Suprapubic skin (tissue), 4 donors: ENCODE data around the gene MYO7A. TPM values are rescaled to one million over a fixed set of nuclear protein-coding genes. Genes with fewer than 3 reads are reported as not detected.

Experiments
- DNase-seq, 2 donors: peaks; one replicate each; pipeline ENCODE4 v3.0.0-alpha.2; 2019; ENCODE audit warnings: low spot score in 2 of 2
- H3K27ac ChIP-seq: fragments of 200-600 bp; sonication (generic); one replicate; pipeline ENCODE4 v1.5.1; 2019
- H3K27me3 ChIP-seq: fragments of 200-600 bp; sonication (generic); one replicate; pipeline ENCODE4 v1.5.1; 2019
- H3K36me3 ChIP-seq: fragments of 200-600 bp; sonication (generic); one replicate; pipeline ENCODE4 v1.5.1; 2019
- H3K4me1 ChIP-seq: fragments of 200-600 bp; sonication (generic); one replicate; pipeline ENCODE4 v1.5.1; 2019
- H3K4me3 ChIP-seq: fragments of 200-600 bp; sonication (generic); one replicate; pipeline ENCODE4 v1.5.1; 2019; ENCODE audit warnings: mild to moderate bottlenecking
- H3K9me3 ChIP-seq: fragments of 200-600 bp; sonication (generic); one replicate; pipeline ENCODE4 v1.5.1; 2019
- CTCF ChIP-seq, 2 donors: fragments of 200-600 bp in 1 of 2; fragments of 450-650 bp in 1 of 2; sonication (generic) in 1 of 2; IDR thresholded peaks; one replicate each; pipeline ENCODE4 v1.5.1; 2016 to 2019; ENCODE audit warnings: antibody characterized with exemption in 2 of 2, mild to moderate bottlenecking in 1 of 2, moderate library complexity in 1 of 2
- EP300 ChIP-seq: sonication (generic); formaldehyde crosslinking; IDR thresholded peaks from one replicate; pipeline ENCODE4 v1.6.1; 2017; ENCODE audit warnings: antibody characterized with exemption
- POLR2A ChIP-seq, 2 donors: fragments of 450-650 bp; IDR thresholded peaks; one replicate each; pipeline ENCODE4 v1.6.1; 2017; ENCODE audit warnings: antibody characterized with exemption in 2 of 2, mild to moderate bottlenecking in 2 of 2, moderate library complexity in 2 of 2
- POLR2AphosphoS5 ChIP-seq, 3 donors: sonication (generic); formaldehyde crosslinking; IDR thresholded peaks; one replicate each; pipeline ENCODE4 v1.6.1; 2017; ENCODE audit warnings: antibody characterized with exemption in 3 of 3
- WGBS: methylation state at CpG from one replicate; pipeline ENCODE4 v1.1.5; 2018; 5-methylcytosine and 5-hydroxymethylcytosine counted together
- total RNA-seq, 4 donors: library from RNA; depleted of rRNA; stranded (reverse); fragments of >200 nt; gene quantifications; one replicate each; pipeline ENCODE4 v1.1.0, GENCODE V29; 2016

The MYO7A gene
- total RNA-seq, 4 donors from 2014 or later = 0.34 to 2.4 (median 2.0) TPM

- WGBS = 88% methylated on average over 21 of the region's 33 CpGs
- Histone ChIP-seq H3K9me3 (no peaks in the 10 kb centered on the region), H3K27me3 (no peaks in the 10 kb centered on the region), H3K36me3 (no peaks in the 10 kb centered on the region), H3K27ac (no peak overlapping the region), H3K4me1 (peaks cover 13% of the 10 kb centered on the region), H3K4me3 (no peak overlapping the region)
- TF ChIP-seq POLR2A (IDR thresholded peaks at IDR 0.05) = no peak
- no peak for TF ChIP-seq POLR2AphosphoS5 (IDR thresholded peaks at IDR 0.05)
- no peak for TF ChIP-seq CTCF (IDR thresholded peaks at IDR 0.05)
- TF ChIP-seq EP300 = no peak
- peak in 1 of 2 donors; percentile 50 for DNase-seq
These were observed 34.8 kb upstream of the MYO7A start for GRCh38 chr11:77093056-77093891.

- no peak overlapping the region for H3K4me3 ChIP-seq
- 78% methylated on average over 3 of the region's 6 CpGs for WGBS
- no peaks in the 10 kb centered on the region for H3K36me3 ChIP-seq
- TF ChIP-seq POLR2A (IDR thresholded peaks at IDR 0.05) = no peak
- no peak for TF ChIP-seq EP300
- TF ChIP-seq CTCF (IDR thresholded peaks at IDR 0.05) = no peak
- no peak for TF ChIP-seq POLR2AphosphoS5 (IDR thresholded peaks at IDR 0.05)
- peaks cover 3% of the 10 kb centered on the region for H3K4me1 ChIP-seq
- no peaks in the 10 kb centered on the region for H3K27me3 ChIP-seq
- H3K27ac ChIP-seq = no peak overlapping the region
- H3K9me3 ChIP-seq = no peaks in the 10 kb centered on the region
- DNase-seq = peak in 1 of 2 donors; percentile 50
These were observed 33.8 kb upstream of the MYO7A start for GRCh38 chr11:77093987-77094840.

- no peak overlapping the region for H3K4me3 ChIP-seq
- no peaks in the 10 kb centered on the region for H3K4me1 ChIP-seq
- TF ChIP-seq CTCF (IDR thresholded peaks at IDR 0.05) (no peak), EP300 (no peak), POLR2A (IDR thresholded peaks at IDR 0.05) (no peak), POLR2AphosphoS5 (IDR thresholded peaks at IDR 0.05) (no peak)
- H3K36me3 ChIP-seq = no peaks in the 10 kb centered on the region
- DNase-seq = peak in 1 of 2 donors; percentile 39
- no peaks in the 10 kb centered on the region for H3K9me3 ChIP-seq
- H3K27ac ChIP-seq = no peak overlapping the region
- no peaks in the 10 kb centered on the region for H3K27me3 ChIP-seq
- no CpG with 5 or more reads among the region's 7 CpGs for WGBS
These were observed 33.1 kb upstream of the MYO7A start for GRCh38 chr11:77094841-77095365.

GRCh38 chr11:77095551-77096490, 32.2 kb upstream of the MYO7A start:
- H3K4me1 ChIP-seq = no peaks in the 10 kb centered on the region
- 85% methylated on average over 20 of the region's 21 CpGs for WGBS
- peak; percentile 50 to 78 for DNase-seq
- H3K27me3 ChIP-seq = no peaks in the 10 kb centered on the region
- H3K36me3 ChIP-seq = no peaks in the 10 kb centered on the region
- H3K27ac ChIP-seq = no peak overlapping the region
- no peak for TF ChIP-seq CTCF (IDR thresholded peaks at IDR 0.05)
- no peak for TF ChIP-seq POLR2AphosphoS5 (IDR thresholded peaks at IDR 0.05)
- no peak for TF ChIP-seq EP300
- TF ChIP-seq POLR2A (IDR thresholded peaks at IDR 0.05) = no peak
- H3K4me3 ChIP-seq = no peak overlapping the region
- no peaks in the 10 kb centered on the region for H3K9me3 ChIP-seq
